Measurements from ENCODE around the gene CFAP221. TPM values are rescaled to one million over a fixed set of nuclear protein-coding genes. Genes with fewer than 3 reads are reported as not detected.
A peak's percentile ranks its signal among the peaks of the same experiment; 100 is the strongest.

The CFAP221 gene
- total RNA-seq = not detected
- total RNA-seq (2013) = not detected
- total RNA-seq = 0 to 0.07 (median 0) reads per million in 29 experiments

DNA sequence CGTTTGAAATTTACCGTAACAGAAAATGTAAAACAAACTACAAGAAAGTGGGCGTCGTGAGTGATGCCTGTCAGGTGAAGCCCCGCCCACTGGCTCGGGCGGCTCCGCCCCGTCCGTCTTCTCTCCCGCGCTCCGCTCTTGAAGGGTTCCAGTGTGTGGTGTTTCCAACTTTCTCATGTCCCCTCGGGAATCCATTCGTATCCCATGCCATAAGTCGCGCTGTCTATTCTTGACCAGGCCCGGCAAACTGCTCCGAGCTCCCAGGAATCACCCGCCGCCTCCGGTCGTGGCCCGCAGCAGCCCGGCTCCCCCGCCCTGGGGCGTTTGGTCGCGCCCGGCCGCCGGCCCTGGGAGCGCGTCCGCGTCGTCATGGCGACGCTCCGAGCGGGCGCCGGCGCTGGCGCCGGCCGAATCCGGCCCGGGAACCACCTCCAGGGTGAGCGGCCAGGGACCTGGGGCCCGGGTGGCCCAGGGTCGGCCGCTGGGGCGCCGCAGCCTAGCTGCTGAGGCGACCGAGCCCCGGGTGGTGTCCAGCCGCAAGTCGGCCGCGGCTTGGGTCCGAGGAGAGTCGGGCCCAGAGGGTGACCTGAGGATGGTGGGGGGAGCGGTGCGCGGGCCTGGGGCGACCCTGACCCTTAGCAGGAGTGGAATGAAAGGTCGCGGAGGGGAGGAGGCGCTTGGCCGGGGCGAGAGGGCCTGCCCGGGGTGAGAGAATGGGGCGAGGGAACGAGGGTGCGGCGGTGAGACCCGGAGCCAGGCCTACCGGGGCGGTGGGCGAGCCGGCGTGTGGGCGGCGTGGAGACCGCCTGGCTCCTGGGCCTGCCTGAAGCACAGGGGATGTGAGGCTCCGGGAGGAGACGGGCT lies at the start of gene CFAP221:
TSS of gene CFAP221 (plus strand) at position 375 of the 864 bp plus-strand sequence. CDS start 1,683 bp downstream, outside the sequence.
- peak in 2 of 4 experiments; percentile 31 to 37 for ATAC-seq (replicated peaks in 1 of 4)
- H3K27me3 Mint-ChIP-seq = peaks cover 52 to 56% of the 10 kb centered on the region in 2 donors
- Histone ChIP-seq H3K27me3 (replicated peaks in 1 of 2; ENCODE audit: control insufficient read depth in 2 of 2, extremely low read depth in 1 of 2, insufficient read depth in 2 of 2, low read length in 1 of 2) (peaks cover 4 to 42% of the 10 kb centered on the region in 2 experiments), H3K36me3 (ENCODE audit: control insufficient read depth in 2 of 2, extremely low read depth in 1 of 2, insufficient read depth in 1 of 2, low read length in 1 of 2) (no peaks in the 10 kb centered on the region), H3K9me3 (no peaks in the 10 kb centered on the region), H3K4me3 (ENCODE audit: control insufficient read depth in 1 of 2, extremely low read depth in 1 of 2, low read length in 1 of 2) (peak within 1 kb of the TSS in 1 of 2 donors; percentile 67), H3K4me1 (ENCODE audit: control insufficient read depth in 1 of 2, extremely low read depth in 1 of 2, insufficient read depth in 2 of 2, low read length in 2 of 2) (peaks cover 0 to 7% of the 10 kb centered on the region in 2 experiments), H3K27ac (ENCODE audit: low read length) (no peak within 1 kb of the TSS)
- peaks cover 0 to 4% (median 0%) of the 10 kb centered on the region in 3 donors for H3K9me3 Mint-ChIP-seq
- peak in 15 of 35 experiments; percentile 0 to 20 (median 12) for DNase-seq
- H3K36me3 Mint-ChIP-seq = no peaks in the 10 kb centered on the region
- peaks cover 6 to 12% (median 8%) of the 10 kb centered on the region in 3 donors for H3K4me1 Mint-ChIP-seq
- no peak within 1 kb of the TSS for H3K27ac Mint-ChIP-seq
- H3K4me3 Mint-ChIP-seq = peak within 1 kb of the TSS; percentile 53 to 70 (median 57)
- ChIA-PET CTCF (no interaction called here), POLR2A (no interaction called here)
- WGBS (ENCODE audit: insufficient coverage) = 10% methylated on average over 86 of the region's 89 CpGs

DNA sequence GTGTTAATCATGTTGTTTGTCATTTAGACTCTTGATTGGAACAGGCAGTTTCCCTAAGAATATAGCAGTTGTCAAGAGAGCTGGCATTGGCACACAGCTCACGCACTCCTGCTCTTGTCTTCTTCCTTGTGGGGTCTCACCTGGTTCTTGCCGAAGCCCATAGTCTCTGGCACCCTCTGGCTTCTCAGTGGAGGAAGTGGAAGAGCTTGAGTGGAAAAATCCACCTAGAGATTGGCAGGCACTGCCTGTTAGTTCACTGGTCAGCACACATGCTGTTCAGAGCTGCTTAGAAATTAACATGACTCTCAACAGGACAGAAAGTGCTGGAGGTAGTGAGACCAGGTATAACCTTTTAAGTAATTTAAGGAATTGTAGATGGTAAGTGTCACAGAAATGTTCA lies 48.3 kb upstream of the CFAP221 start:
- H3K27ac Mint-ChIP-seq = no peak overlapping the region
- WGBS (ENCODE audit: insufficient coverage) = 89% methylated on average over 1 of the region's 2 CpGs
- ChIA-PET CTCF (no interaction called here), POLR2A (interaction anchor here in 1 of 2 donors (0.5 kb wide), 1 partner anchor 12 kb away, joined by 9 read pairs; no protein-coding TSS in a partner anchor)
- H3K9me3 Mint-ChIP-seq = peaks cover 19 to 28% (median 24%) of the 10 kb centered on the region in 3 donors
- H3K4me3 Mint-ChIP-seq = no peak overlapping the region
- H3K27ac ChIP-seq (ENCODE audit: low read length) = no peak overlapping the region
- ATAC-seq (replicated peaks in 1 of 4) (no peak), DNase-seq (no peak)
- H3K36me3 ChIP-seq (ENCODE audit: control insufficient read depth in 2 of 2, extremely low read depth in 1 of 2, insufficient read depth in 1 of 2, low read length in 1 of 2) = no peaks in the 10 kb centered on the region
- no peaks in the 10 kb centered on the region for H3K36me3 Mint-ChIP-seq
- no peak overlapping the region for H3K4me3 ChIP-seq (ENCODE audit: control insufficient read depth in 1 of 2, extremely low read depth in 1 of 2, low read length in 1 of 2)
- H3K4me1 ChIP-seq (ENCODE audit: control insufficient read depth in 1 of 2, extremely low read depth in 1 of 2, insufficient read depth in 2 of 2, low read length in 2 of 2) = no peaks in the 10 kb centered on the region
- no peaks in the 10 kb centered on the region for H3K4me1 Mint-ChIP-seq
- H3K27me3 Mint-ChIP-seq = peaks cover 28 to 30% of the 10 kb centered on the region in 2 donors
- H3K27me3 ChIP-seq (replicated peaks in 1 of 2; ENCODE audit: control insufficient read depth in 2 of 2, extremely low read depth in 1 of 2, insufficient read depth in 2 of 2, low read length in 1 of 2) = peaks cover 0 to 19% of the 10 kb centered on the region in 2 experiments
- no peaks in the 10 kb centered on the region for H3K9me3 ChIP-seq

DNA sequence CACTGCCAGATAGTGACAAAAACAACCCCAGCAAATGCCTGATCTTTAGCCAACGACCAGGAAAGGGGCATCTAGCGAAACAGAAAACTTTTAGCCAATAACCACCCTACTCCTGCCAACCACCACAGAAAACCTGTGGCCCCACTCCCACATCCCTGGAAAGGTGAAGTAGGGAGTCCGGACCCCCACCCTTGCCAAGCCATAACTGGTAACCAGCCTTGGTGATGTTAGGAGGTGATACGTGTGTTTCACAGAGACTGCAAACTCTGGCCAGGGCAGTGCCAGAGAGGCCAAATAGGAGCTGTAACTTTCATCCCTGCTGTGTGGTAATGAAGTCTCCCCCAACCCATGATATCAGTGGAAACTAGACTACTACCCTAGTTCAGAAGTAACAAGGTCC lies 47.6 kb upstream of the CFAP221 start:
- Histone ChIP-seq H3K4me3 (ENCODE audit: control insufficient read depth in 1 of 2, extremely low read depth in 1 of 2, low read length in 1 of 2) (no peak overlapping the region), H3K36me3 (ENCODE audit: control insufficient read depth in 2 of 2, extremely low read depth in 1 of 2, insufficient read depth in 1 of 2, low read length in 1 of 2) (no peaks in the 10 kb centered on the region), H3K27ac (ENCODE audit: low read length) (no peak overlapping the region), H3K4me1 (ENCODE audit: control insufficient read depth in 1 of 2, extremely low read depth in 1 of 2, insufficient read depth in 2 of 2, low read length in 2 of 2) (no peaks in the 10 kb centered on the region), H3K27me3 (replicated peaks in 1 of 2; ENCODE audit: control insufficient read depth in 2 of 2, extremely low read depth in 1 of 2, insufficient read depth in 2 of 2, low read length in 1 of 2) (peaks cover 0 to 19% of the 10 kb centered on the region in 2 experiments), H3K9me3 (no peaks in the 10 kb centered on the region)
- DNase-seq = no peak
- Mint-ChIP-seq H3K27me3 (peaks cover 31 to 36% of the 10 kb centered on the region in 2 donors), H3K4me1 (no peaks in the 10 kb centered on the region), H3K9me3 (peaks cover 22 to 33% (median 29%) of the 10 kb centered on the region in 3 donors), H3K4me3 (no peak overlapping the region), H3K36me3 (no peaks in the 10 kb centered on the region), H3K27ac (no peak overlapping the region)
- ChIA-PET POLR2A (no interaction called here), CTCF (no interaction called here)
- no peak for ATAC-seq (replicated peaks in 1 of 4)
- no CpG with 5 or more reads among the region's 4 CpGs for WGBS (ENCODE audit: insufficient coverage)

- no peak overlapping the region for H3K4me3 Mint-ChIP-seq
- peaks cover 10 to 28% of the 10 kb centered on the region in 2 donors for H3K27me3 Mint-ChIP-seq
- no peak overlapping the region for H3K4me3 ChIP-seq (ENCODE audit: control insufficient read depth in 1 of 2, extremely low read depth in 1 of 2, low read length in 1 of 2)
- no peaks in the 10 kb centered on the region for H3K27me3 ChIP-seq (replicated peaks in 1 of 2; ENCODE audit: control insufficient read depth in 2 of 2, extremely low read depth in 1 of 2, insufficient read depth in 2 of 2, low read length in 1 of 2)
- no peaks in the 10 kb centered on the region for H3K4me1 Mint-ChIP-seq
- H3K9me3 ChIP-seq = no peaks in the 10 kb centered on the region
- CTCF ChIA-PET = no interaction called here
- H3K4me1 ChIP-seq (ENCODE audit: control insufficient read depth in 1 of 2, extremely low read depth in 1 of 2, insufficient read depth in 2 of 2, low read length in 2 of 2) = no peaks in the 10 kb centered on the region
- WGBS (ENCODE audit: insufficient coverage) = 100% methylated on average over 1 of the region's 6 CpGs
- ATAC-seq (replicated peaks in 1 of 4) (no peak), DNase-seq (no peak)
- POLR2A ChIA-PET = interaction anchor here in 1 of 2 donors (0.7 kb wide), 1 partner anchor 13 kb away, joined by 9 read pairs; no protein-coding TSS in a partner anchor
- no peak overlapping the region for H3K27ac Mint-ChIP-seq
- H3K9me3 Mint-ChIP-seq = peaks cover 0 to 7% (median 3%) of the 10 kb centered on the region in 3 donors
- H3K36me3 Mint-ChIP-seq = no peaks in the 10 kb centered on the region
- no peak overlapping the region for H3K27ac ChIP-seq (ENCODE audit: low read length)
- no peaks in the 10 kb centered on the region for H3K36me3 ChIP-seq (ENCODE audit: control insufficient read depth in 2 of 2, extremely low read depth in 1 of 2, insufficient read depth in 1 of 2, low read length in 1 of 2)
These were observed 35.5 kb upstream of the CFAP221 start for GRCh38 chr2:119508756-119509155.

- H3K27ac Mint-ChIP-seq = no peak overlapping the region
- Histone ChIP-seq H3K4me1 (ENCODE audit: control insufficient read depth in 1 of 2, extremely low read depth in 1 of 2, insufficient read depth in 2 of 2, low read length in 2 of 2) (no peaks in the 10 kb centered on the region), H3K9me3 (no peaks in the 10 kb centered on the region), H3K27me3 (replicated peaks in 1 of 2; ENCODE audit: control insufficient read depth in 2 of 2, extremely low read depth in 1 of 2, insufficient read depth in 2 of 2, low read length in 1 of 2) (peaks cover 0 to 4% of the 10 kb centered on the region in 2 experiments), H3K4me3 (ENCODE audit: control insufficient read depth in 1 of 2, extremely low read depth in 1 of 2, low read length in 1 of 2) (no peak overlapping the region), H3K27ac (ENCODE audit: low read length) (no peak overlapping the region), H3K36me3 (ENCODE audit: control insufficient read depth in 2 of 2, extremely low read depth in 1 of 2, insufficient read depth in 1 of 2, low read length in 1 of 2) (no peaks in the 10 kb centered on the region)
- no peak overlapping the region for H3K4me3 Mint-ChIP-seq
- H3K4me1 Mint-ChIP-seq = no peaks in the 10 kb centered on the region
- POLR2A ChIA-PET = no interaction called here
- 90% methylated on average over 2 of the region's 3 CpGs for WGBS (ENCODE audit: insufficient coverage)
- ATAC-seq (replicated peaks in 1 of 4) (no peak), DNase-seq (no peak)
- CTCF ChIA-PET = interaction anchor here in 1 of 2 donors (0.7 kb wide), 1 partner anchor 169 kb away, joined by 4 read pairs; no protein-coding TSS in a partner anchor
- H3K36me3 Mint-ChIP-seq = no peaks in the 10 kb centered on the region
- H3K27me3 Mint-ChIP-seq = peaks cover 19 to 43% of the 10 kb centered on the region in 2 donors
- H3K9me3 Mint-ChIP-seq = peaks cover 0 to 3% (median 0%) of the 10 kb centered on the region in 3 donors
These were observed 32.3 kb upstream of the CFAP221 start for GRCh38 chr2:119511989-119512388.

- H3K4me3 ChIP-seq (ENCODE audit: control insufficient read depth in 1 of 2, extremely low read depth in 1 of 2, low read length in 1 of 2) = no peak overlapping the region
- H3K27ac Mint-ChIP-seq = no peak overlapping the region
- CTCF ChIA-PET = interaction anchor here in 1 of 2 donors (0.7 kb wide), 1 partner anchor 168 kb away, joined by 4 read pairs; no protein-coding TSS in a partner anchor
- H3K27ac ChIP-seq (ENCODE audit: low read length) = no peak overlapping the region
- peaks cover 23 to 49% of the 10 kb centered on the region in 2 donors for H3K27me3 Mint-ChIP-seq
- H3K4me1 Mint-ChIP-seq = no peaks in the 10 kb centered on the region
- H3K9me3 ChIP-seq = no peaks in the 10 kb centered on the region
- DNase-seq (no peak), ATAC-seq (replicated peaks in 1 of 4) (no peak)
- H3K9me3 Mint-ChIP-seq = peaks cover 0 to 3% (median 0%) of the 10 kb centered on the region in 3 donors
- WGBS (ENCODE audit: insufficient coverage) = 100% methylated on average over 1 of the region's 1 CpG
- POLR2A ChIA-PET = no interaction called here
- no peak overlapping the region for H3K4me3 Mint-ChIP-seq
- no peaks in the 10 kb centered on the region for H3K4me1 ChIP-seq (ENCODE audit: control insufficient read depth in 1 of 2, extremely low read depth in 1 of 2, insufficient read depth in 2 of 2, low read length in 2 of 2)
- no peaks in the 10 kb centered on the region for H3K36me3 Mint-ChIP-seq
- no peaks in the 10 kb centered on the region for H3K36me3 ChIP-seq (ENCODE audit: control insufficient read depth in 2 of 2, extremely low read depth in 1 of 2, insufficient read depth in 1 of 2, low read length in 1 of 2)
- H3K27me3 ChIP-seq (replicated peaks in 1 of 2; ENCODE audit: control insufficient read depth in 2 of 2, extremely low read depth in 1 of 2, insufficient read depth in 2 of 2, low read length in 1 of 2) = peaks cover 0 to 6% of the 10 kb centered on the region in 2 experiments
These were observed 31.3 kb upstream of the CFAP221 start for GRCh38 chr2:119512946-119513345.
